UCSD-AML1 (cell line): ENCODE measurements around the gene CHML.

Experiments used
- DNase-seq: peaks from one replicate; lab custom pipeline; 2025; ENCODE audit not compliant: unreplicated experiment; lab: John Stamatoyannopoulos, UW

The CHML gene

GRCh38 chr1:241592273-241592958 lies 47.8 kb downstream of the CHML start:
- DNase-seq: no peak

- DNase-seq: no peak
Measured at GRCh38 chr1:241591736-241592135, 48.4 kb downstream of the CHML start.

GRCh38 chr1:241591317-241591716 lies 48.9 kb downstream of the CHML start:
- no peak for DNase-seq

GRCh38 chr1:241590719-241591118 lies 49.5 kb downstream of the CHML start:
- no peak for DNase-seq
